ENCODE measurements around the gene PSORS1C1. TPM values are rescaled to one million over a fixed set of nuclear protein-coding genes. Genes with fewer than 3 reads are reported as not detected.
"Not testable (repeated sequence)": the region's sequence is repeated elsewhere in the genome, so short reads cannot be mapped to it uniquely, and the experiment has no call there.

The PSORS1C1 gene
- total RNA-seq, 1 donor from 2014 or later, result 10.5 TPM

DNA sequence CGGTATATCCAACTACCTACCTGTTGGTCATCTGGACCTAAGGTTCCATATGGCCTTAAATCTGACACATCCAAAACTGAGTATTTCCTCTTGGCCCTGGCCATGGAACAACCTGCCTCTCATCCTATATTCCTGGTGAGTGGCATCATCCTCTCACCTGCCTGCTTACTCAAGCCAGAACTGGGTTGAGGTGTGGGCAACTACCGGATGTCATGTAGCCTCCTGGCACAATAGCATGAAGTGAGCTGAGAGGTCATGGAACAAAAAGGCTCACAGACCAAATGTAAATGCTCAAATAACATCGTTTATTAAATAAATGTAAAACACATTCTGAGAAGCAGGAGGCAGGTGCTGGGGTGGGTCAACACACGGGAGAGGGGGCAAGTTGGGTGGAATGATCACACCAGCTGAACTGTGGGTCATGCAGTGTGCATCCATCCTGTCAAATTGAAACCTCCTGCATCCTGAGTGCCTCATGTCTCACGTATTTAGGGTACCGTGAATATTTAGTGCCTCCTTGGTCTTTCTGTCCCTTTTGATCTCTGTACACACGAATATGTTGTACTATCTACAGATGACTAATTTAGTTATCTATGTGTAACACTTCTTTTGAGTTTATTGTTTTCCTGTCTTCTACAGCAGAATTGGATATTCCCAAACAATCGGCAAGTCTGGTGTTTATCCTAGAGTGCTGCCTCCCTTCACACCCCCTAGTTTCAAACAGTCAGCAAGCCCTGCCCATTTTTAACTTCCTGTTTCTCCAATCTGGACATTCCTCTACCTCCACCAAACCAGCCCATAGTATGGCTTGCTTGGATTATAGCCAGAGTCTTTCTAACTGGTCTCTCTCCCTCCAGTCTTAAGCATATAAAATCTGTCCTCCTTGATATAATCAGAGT, 63.8 kb downstream of the PSORS1C1 start:
- DNase-seq (no peak), ATAC-seq (no peak)
- Histone ChIP-seq H3K4me3 (no peak overlapping the region), H3K9me3 (no peaks in the 10 kb centered on the region), H3K27me3 (ENCODE audit: low read depth) (no peaks in the 10 kb centered on the region), H3K4me1 (peaks cover 10% of the 10 kb centered on the region), H3K27ac (no peak overlapping the region), H3K36me3 (peaks cover 5% of the 10 kb centered on the region)
- TF ChIP-seq, protein P1, sequence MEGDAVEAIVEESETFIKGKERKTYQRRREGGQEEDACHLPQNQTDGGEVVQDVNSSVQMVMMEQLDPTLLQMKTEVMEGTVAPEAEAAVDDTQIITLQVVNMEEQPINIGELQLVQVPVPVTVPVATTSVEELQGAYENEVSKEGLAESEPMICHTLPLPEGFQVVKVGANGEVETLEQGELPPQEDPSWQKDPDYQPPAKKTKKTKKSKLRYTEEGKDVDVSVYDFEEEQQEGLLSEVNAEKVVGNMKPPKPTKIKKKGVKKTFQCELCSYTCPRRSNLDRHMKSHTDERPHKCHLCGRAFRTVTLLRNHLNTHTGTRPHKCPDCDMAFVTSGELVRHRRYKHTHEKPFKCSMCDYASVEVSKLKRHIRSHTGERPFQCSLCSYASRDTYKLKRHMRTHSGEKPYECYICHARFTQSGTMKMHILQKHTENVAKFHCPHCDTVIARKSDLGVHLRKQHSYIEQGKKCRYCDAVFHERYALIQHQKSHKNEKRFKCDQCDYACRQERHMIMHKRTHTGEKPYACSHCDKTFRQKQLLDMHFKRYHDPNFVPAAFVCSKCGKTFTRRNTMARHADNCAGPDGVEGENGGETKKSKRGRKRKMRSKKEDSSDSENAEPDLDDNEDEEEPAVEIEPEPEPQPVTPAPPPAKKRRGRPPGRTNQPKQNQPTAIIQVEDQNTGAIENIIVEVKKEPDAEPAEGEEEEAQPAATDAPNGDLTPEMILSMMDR (IDR thresholded peaks at IDR 0.05), result no peak
- intact Hi-C loops (cut with DNase I), result no loop called here

DNA sequence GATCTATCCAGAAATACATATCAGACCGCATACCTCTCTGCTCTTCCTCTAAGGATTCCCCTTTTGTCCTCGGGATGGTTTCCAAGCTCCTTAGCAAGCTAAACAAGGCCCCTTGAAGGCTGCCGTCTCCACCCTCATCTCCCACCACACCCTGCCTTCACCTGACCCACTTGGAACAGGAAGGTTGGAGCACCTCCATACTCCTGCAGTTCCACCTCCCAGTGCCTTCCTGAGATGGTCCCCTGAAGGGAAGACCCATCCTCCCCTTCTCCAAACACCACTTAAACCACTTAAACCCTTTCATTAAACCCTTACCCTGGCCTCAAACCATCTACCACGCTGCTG, 64.4 kb downstream of the PSORS1C1 start:
- intact Hi-C loops (cut with DNase I), result no loop called here
- H3K27me3 ChIP-seq (ENCODE audit: low read depth), result no peaks in the 10 kb centered on the region
- peaks cover 5% of the 10 kb centered on the region for H3K36me3 ChIP-seq
- H3K4me3 ChIP-seq, result no peak overlapping the region
- H3K27ac ChIP-seq, result no peak overlapping the region
- ATAC-seq (no peak), DNase-seq (no peak)
- TF ChIP-seq, protein P1 (IDR thresholded peaks at IDR 0.05), result no peak
- H3K9me3 ChIP-seq, result no peaks in the 10 kb centered on the region
- H3K4me1 ChIP-seq, result peaks cover 10% of the 10 kb centered on the region

GRCh38 chr6:31179896-31180295, 65.3 kb downstream of the PSORS1C1 start:
- Histone ChIP-seq H3K27me3 (ENCODE audit: low read depth) (no peaks in the 10 kb centered on the region), H3K36me3 (peaks cover 5% of the 10 kb centered on the region), H3K27ac (no peak overlapping the region), H3K9me3 (no peaks in the 10 kb centered on the region), H3K4me3 (peak overlapping the region; percentile 58), H3K4me1 (peaks cover 10% of the 10 kb centered on the region)
- TF ChIP-seq, protein P1 (IDR thresholded peaks at IDR 0.05), result no peak
- ATAC-seq, result no peak
- intact Hi-C loops (cut with DNase I), result no loop called here
- no peak for DNase-seq

GRCh38 chr6:31180500-31180899, 65.9 kb downstream of the PSORS1C1 start:
- TF ChIP-seq, protein P1 (IDR thresholded peaks at IDR 0.05), result no peak
- DNase-seq, result peak; percentile 81
- no peak overlapping the region for H3K27ac ChIP-seq

DNA sequence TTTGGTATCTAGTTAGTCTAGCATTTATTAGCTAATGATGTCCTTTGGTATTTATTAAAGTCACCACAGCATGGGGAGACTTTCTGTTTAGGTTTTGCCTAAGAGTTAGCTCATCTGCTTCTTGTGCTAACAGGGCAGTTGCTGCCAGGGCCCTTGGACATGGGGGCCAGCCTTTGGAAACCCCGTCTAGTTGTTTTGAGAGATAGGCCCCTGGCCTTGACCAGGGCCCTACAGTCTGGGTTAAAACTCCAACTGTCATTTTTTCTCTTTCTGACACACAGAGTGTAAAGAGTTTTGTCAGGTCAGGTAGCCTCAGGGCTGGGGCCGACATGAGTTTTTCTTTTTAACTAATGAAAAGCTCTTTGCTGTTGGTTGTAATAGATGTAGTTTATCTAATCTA, 68.7 kb downstream of the PSORS1C1 start:
- H3K27ac ChIP-seq; H3K27me3 ChIP-seq (ENCODE audit: low read depth); H3K9me3 ChIP-seq; DNase-seq; ATAC-seq; H3K36me3 ChIP-seq; intact Hi-C loops (cut with DNase I); H3K4me3 ChIP-seq: not testable (repeated sequence)
- peaks cover 17% of the 10 kb centered on the region for H3K4me1 ChIP-seq

More at GRCh38 chr6:31180500-31180899, 65.9 kb downstream of the PSORS1C1 start:
- Histone ChIP-seq H3K36me3 (peaks cover 2% of the 10 kb centered on the region), H3K27me3 (ENCODE audit: low read depth) (no peaks in the 10 kb centered on the region), H3K4me1 (peaks cover 10% of the 10 kb centered on the region), H3K9me3 (no peaks in the 10 kb centered on the region), H3K4me3 (peak overlapping the region; percentile 58)
- intact Hi-C loops (cut with DNase I), result no loop called here
- peak; percentile 81 to 98 for ATAC-seq

- H3K27ac ChIP-seq; DNase-seq; intact Hi-C loops (cut with DNase I); H3K36me3 ChIP-seq; H3K4me3 ChIP-seq; H3K9me3 ChIP-seq; ATAC-seq; H3K27me3 ChIP-seq (ENCODE audit: low read depth): not testable (repeated sequence)
- H3K4me1 ChIP-seq, result peaks cover 11% of the 10 kb centered on the region
These were observed 69.3 kb downstream of the PSORS1C1 start for GRCh38 chr6:31183859-31184258.

DNA sequence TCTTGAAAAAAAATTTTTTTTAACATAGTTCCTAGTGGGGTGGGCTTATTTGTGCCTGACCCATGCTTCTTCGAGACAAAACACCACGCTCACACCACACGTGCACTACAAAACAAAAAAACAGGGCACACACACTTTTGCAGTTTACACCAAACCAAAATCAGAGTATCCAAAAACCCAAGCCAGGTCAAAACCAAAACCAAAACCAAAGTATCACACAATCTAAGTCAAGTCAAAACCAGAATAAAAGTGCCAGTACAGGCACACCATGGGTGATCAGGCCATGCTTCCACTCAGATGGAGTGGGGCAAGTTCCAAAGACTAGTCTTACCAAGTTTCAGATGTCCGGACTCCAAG, 71.1 kb downstream of the PSORS1C1 start:
- intact Hi-C loops (cut with DNase I); H3K9me3 ChIP-seq; H3K4me1 ChIP-seq; ATAC-seq; DNase-seq; H3K36me3 ChIP-seq; H3K27me3 ChIP-seq (ENCODE audit: low read depth): not testable (repeated sequence)
- peak overlapping the region; percentile 85 for H3K27ac ChIP-seq
- peak overlapping the region; percentile 37 for H3K4me3 ChIP-seq
